ENCODE data around the gene CD27. TPM values are rescaled to one million over a fixed set of nuclear protein-coding genes. Genes with fewer than 3 reads are reported as not detected.
"Not testable (repeated sequence)": the region's sequence is repeated elsewhere in the genome, so short reads cannot be mapped to it uniquely, and the experiment has no call there.

CD27 gene
- total and polyA plus RNA-seq, 3 experiments from 2014 or later: 110 to 470 (median 111) TPM

DNA sequence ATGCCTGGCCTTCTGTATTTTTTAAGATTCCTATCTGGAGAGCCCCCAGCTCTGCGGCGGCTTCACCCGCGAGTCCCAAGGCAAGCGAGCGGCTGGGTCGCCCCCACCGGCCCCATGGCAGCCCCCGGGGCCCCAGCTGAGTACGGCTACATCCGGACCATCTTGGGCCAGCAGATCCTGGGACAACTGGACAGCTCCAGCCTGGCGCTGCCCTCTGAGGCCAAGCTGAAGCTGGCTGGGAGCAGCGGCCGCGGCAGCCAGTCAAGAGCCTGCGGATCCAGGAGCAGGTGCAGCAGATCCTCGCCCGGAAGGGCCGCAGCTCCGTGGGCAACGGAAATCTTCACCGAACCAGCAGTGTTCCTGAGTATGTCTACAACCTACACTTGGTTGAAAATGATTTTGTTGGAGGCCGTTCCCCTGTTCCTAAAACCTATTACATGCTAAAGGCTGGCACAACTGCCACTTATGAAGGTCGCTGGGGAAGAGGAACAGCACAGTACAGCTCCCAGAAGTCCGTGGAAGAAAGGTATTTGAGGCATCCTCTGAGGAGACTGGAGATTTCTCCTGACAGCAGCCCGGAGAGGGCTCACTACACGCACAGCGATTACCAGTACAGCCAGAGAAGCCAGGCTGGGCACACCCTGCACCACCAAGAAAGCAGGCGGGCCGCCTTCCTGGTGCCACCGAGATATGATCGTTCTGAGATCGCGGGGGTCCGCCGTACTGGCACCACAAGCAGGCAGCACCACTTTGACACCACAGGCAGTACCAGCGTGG lies 33.0 kb downstream of the CD27 start:
- H3K4me1 Mint-ChIP-seq; POLR2A ChIA-PET; CTCF ChIA-PET; DNase-seq; H3K36me3 Mint-ChIP-seq; H3K9me3 ChIP-seq (ENCODE audit: low read length); H3K4me3 Mint-ChIP-seq; H3K27ac ChIP-seq (ENCODE audit: low read depth, low read length); H3K36me3 ChIP-seq (ENCODE audit: insufficient read depth, low read length); H3K9me3 Mint-ChIP-seq; H3K27me3 ChIP-seq (ENCODE audit: insufficient read depth, low read length, poor library complexity, severe bottlenecking); H3K27ac Mint-ChIP-seq; H3K4me1 ChIP-seq (ENCODE audit: insufficient read depth, low read length); H3K4me3 ChIP-seq (ENCODE audit: low read length): not testable (repeated sequence)
- peaks cover 6 to 15% of the 10 kb centered on the region in 2 donors for H3K27me3 Mint-ChIP-seq

GRCh38 chr12:6478416-6478815 lies 33.7 kb downstream of the CD27 start:
- Histone ChIP-seq H3K9me3 (ENCODE audit: low read length) (no peaks in the 10 kb centered on the region), H3K36me3 (ENCODE audit: insufficient read depth, low read length) (no peaks in the 10 kb centered on the region), H3K4me3 (ENCODE audit: low read length) (no peak overlapping the region), H3K27me3 (ENCODE audit: insufficient read depth, low read length, poor library complexity, severe bottlenecking) (no peaks in the 10 kb centered on the region), H3K4me1 (ENCODE audit: insufficient read depth, low read length) (no peaks in the 10 kb centered on the region), H3K27ac (ENCODE audit: low read depth, low read length) (no peak overlapping the region)
- ChIA-PET POLR2A (no interaction called here), CTCF (no interaction called here)
- Mint-ChIP-seq H3K27me3 (peaks cover 6 to 15% of the 10 kb centered on the region in 2 donors), H3K9me3 (no peaks in the 10 kb centered on the region), H3K4me3 (no peak overlapping the region), H3K36me3 (no peaks in the 10 kb centered on the region), H3K27ac (no peak overlapping the region), H3K4me1 (no peaks in the 10 kb centered on the region)
- DNase-seq: no peak

GRCh38 chr12:6488240-6488639 lies 43.5 kb downstream of the CD27 start:
- Histone ChIP-seq H3K4me1 (ENCODE audit: insufficient read depth, low read length) (peaks cover 12% of the 10 kb centered on the region), H3K27ac (ENCODE audit: low read depth, low read length) (no peak overlapping the region), H3K9me3 (ENCODE audit: low read length) (no peaks in the 10 kb centered on the region), H3K4me3 (ENCODE audit: low read length) (no peak overlapping the region), H3K27me3 (ENCODE audit: insufficient read depth, low read length, poor library complexity, severe bottlenecking) (no peaks in the 10 kb centered on the region), H3K36me3 (ENCODE audit: insufficient read depth, low read length) (peaks cover 4% of the 10 kb centered on the region)
- Mint-ChIP-seq H3K36me3 (peaks cover 0 to 12% (median 2%) of the 10 kb centered on the region in 3 donors), H3K27me3 (no peaks in the 10 kb centered on the region), H3K4me1 (peaks cover 12 to 17% (median 13%) of the 10 kb centered on the region in 3 donors), H3K4me3 (no peak overlapping the region), H3K27ac (no peak overlapping the region), H3K9me3 (no peaks in the 10 kb centered on the region)
- DNase-seq: no peak
- CTCF ChIA-PET: interaction anchor here (0.7 to 1.4 kb wide), 3 partner anchors 17 to 65 kb away, joined by 3 to 5 read pairs (median 3); no protein-coding TSS in a partner anchor
- POLR2A ChIA-PET: no interaction called here

- H3K9me3 ChIP-seq (ENCODE audit: low read length): no peaks in the 10 kb centered on the region
- no peak overlapping the region for H3K27ac ChIP-seq (ENCODE audit: low read depth, low read length)
- H3K27me3 ChIP-seq (ENCODE audit: insufficient read depth, low read length, poor library complexity, severe bottlenecking): no peaks in the 10 kb centered on the region
- Mint-ChIP-seq H3K27ac (peak overlapping the region in 1 of 8 donors; percentile 9), H3K36me3 (peaks cover 0 to 18% (median 2%) of the 10 kb centered on the region in 3 donors), H3K27me3 (peaks cover 0 to 2% of the 10 kb centered on the region in 2 donors), H3K4me1 (peaks cover 16 to 21% (median 17%) of the 10 kb centered on the region in 3 donors), H3K9me3 (no peaks in the 10 kb centered on the region), H3K4me3 (no peak overlapping the region)
- H3K4me1 ChIP-seq (ENCODE audit: insufficient read depth, low read length): peaks cover 14% of the 10 kb centered on the region
- no peak overlapping the region for H3K4me3 ChIP-seq (ENCODE audit: low read length)
- POLR2A ChIA-PET: no interaction called here
- H3K36me3 ChIP-seq (ENCODE audit: insufficient read depth, low read length): peaks cover 4% of the 10 kb centered on the region
- no peak for DNase-seq
- CTCF ChIA-PET: interaction anchor here (1.2 kb wide), 1 partner anchor 64 kb away, joined by 3 read pairs; no protein-coding TSS in a partner anchor
Observed at GRCh38 chr12:6489449-6489848, 44.7 kb downstream of the CD27 start.

DNA sequence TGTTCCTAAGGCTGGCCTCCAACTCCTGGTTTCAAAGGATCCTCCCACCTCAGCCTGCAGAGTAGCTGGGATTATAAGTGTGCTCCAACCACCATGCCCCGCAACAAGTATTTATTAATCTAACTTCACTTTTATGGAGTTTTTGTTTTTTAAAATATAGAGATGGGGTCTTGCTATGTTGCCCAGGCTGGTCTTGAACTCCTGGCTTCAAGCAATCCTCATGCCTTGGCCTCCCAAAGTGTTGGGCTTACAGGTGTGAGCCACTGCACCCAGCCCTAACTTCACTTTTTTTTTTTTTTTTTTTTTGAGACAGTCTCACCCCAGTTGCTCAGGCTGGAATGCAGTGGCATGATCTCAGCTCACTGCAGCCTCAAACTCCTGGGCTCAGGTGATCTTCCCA lies 45.9 kb downstream of the CD27 start:
- peaks cover 28 to 33% (median 29%) of the 10 kb centered on the region in 3 donors for H3K4me1 Mint-ChIP-seq
- CTCF ChIA-PET: interaction anchor here (0.7 to 1.2 kb wide), 2 partner anchors 47 to 64 kb away, joined by 3 to 4 read pairs; no protein-coding TSS in a partner anchor
- peak overlapping the region in 1 of 8 donors; percentile 55 for H3K27ac Mint-ChIP-seq
- H3K27ac ChIP-seq (ENCODE audit: low read depth, low read length); H3K27me3 ChIP-seq (ENCODE audit: insufficient read depth, low read length, poor library complexity, severe bottlenecking); H3K9me3 ChIP-seq (ENCODE audit: low read length); POLR2A ChIA-PET; H3K4me3 ChIP-seq (ENCODE audit: low read length); DNase-seq; H3K27me3 Mint-ChIP-seq; H3K36me3 ChIP-seq (ENCODE audit: insufficient read depth, low read length); H3K9me3 Mint-ChIP-seq: not testable (repeated sequence)
- H3K4me3 Mint-ChIP-seq: peak overlapping the region in 1 of 7 donors; percentile 9
- peaks cover 27% of the 10 kb centered on the region for H3K4me1 ChIP-seq (ENCODE audit: insufficient read depth, low read length)
- H3K36me3 Mint-ChIP-seq: peaks cover 0 to 18% (median 2%) of the 10 kb centered on the region in 3 donors

- Mint-ChIP-seq H3K27me3 (peaks cover 0 to 2% of the 10 kb centered on the region in 2 donors), H3K36me3 (peaks cover 0 to 29% (median 2%) of the 10 kb centered on the region in 3 donors), H3K9me3 (no peaks in the 10 kb centered on the region), H3K27ac (peak within 1 kb of the TSS; percentile 88 to 99 (median 97)), H3K4me3 (peak within 1 kb of the TSS; percentile 87 to 99 (median 95)), H3K4me1 (peaks cover 32 to 43% (median 41%) of the 10 kb centered on the region in 3 donors)
- H3K4me3 ChIP-seq (ENCODE audit: low read length): peak within 1 kb of the TSS; percentile 93
- peaks cover 28% of the 10 kb centered on the region for H3K4me1 ChIP-seq (ENCODE audit: insufficient read depth, low read length)
- no peaks in the 10 kb centered on the region for H3K27me3 ChIP-seq (ENCODE audit: insufficient read depth, low read length, poor library complexity, severe bottlenecking)
- H3K9me3 ChIP-seq (ENCODE audit: low read length): no peaks in the 10 kb centered on the region
- peak; percentile 94 to 97 (median 97) for DNase-seq
- CTCF ChIA-PET: interaction anchor here (0.7 to 2.3 kb wide), 9 partner anchors 16 to 170 kb away, joined by 3 to 9 read pairs (median 3); partner anchors contain the start of gene VAMP1
- peaks cover 9% of the 10 kb centered on the region for H3K36me3 ChIP-seq (ENCODE audit: insufficient read depth, low read length)
- H3K27ac ChIP-seq (ENCODE audit: low read depth, low read length): peak within 1 kb of the TSS; percentile 76
- POLR2A ChIA-PET: interaction anchor here (0.6 to 2.8 kb wide), 12 partner anchors 23 to 197 kb away, joined by 3 to 29 read pairs (median 6); partner anchors contain the start of genes GAPDH, TAPBPL, VAMP1 and ZNF384
Observed at GRCh38 chr12:6492838-6493496, 48.2 kb downstream of the CD27 start, which contains the start of gene MRPL51. Gene MRPL51, minus strand, starts transcription at chr12:6493262. Its CDS starts 126 bp downstream, at chr12:6493136.

DNA sequence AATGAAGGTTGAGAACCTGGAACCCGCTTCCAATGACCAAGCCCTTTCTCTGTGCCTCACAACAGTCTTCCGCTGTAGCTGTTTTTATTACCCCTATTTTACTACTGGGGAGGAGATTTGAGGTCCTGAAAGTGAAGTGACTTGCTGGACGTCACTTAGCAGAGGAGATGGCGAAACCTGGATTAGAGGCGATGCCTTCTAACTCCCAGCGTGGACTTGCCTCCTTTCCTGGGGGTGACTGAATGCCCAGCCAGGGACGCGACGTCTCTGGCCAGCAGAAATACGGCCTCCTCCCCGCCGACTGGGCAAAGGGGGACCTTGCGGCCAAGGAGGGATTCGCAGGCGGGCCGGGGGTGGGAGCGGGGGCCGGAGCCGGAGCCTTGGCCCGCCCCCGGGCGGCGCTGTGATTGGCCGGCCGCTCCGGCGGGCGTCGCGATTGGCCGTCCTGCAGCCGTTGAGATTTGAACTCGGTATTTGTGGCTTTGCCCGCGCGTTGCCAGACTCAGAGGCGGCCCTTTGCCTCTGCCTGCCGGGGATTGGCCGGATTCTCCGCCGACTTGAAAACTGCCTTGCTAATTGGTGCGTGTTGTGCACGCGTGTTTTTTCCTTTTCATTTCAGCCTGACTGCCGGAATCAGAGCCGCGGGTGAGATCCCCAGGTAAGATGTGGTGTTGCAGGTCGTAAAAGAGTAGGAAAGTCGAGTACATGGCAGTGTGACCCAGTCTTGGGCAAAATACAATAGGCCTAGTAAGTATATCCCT lies 48.9 kb downstream of the CD27 start, which contains the start of gene NCAPD2:
Gene NCAPD2 (plus strand): TSS at position 606 of the 761 bp plus-strand sequence. CDS start 997 bp downstream, outside the sequence.
- Histone ChIP-seq H3K4me3 (ENCODE audit: low read length) (peak within 1 kb of the TSS; percentile 93), H3K9me3 (ENCODE audit: low read length) (no peaks in the 10 kb centered on the region), H3K4me1 (ENCODE audit: insufficient read depth, low read length) (peaks cover 28% of the 10 kb centered on the region), H3K36me3 (ENCODE audit: insufficient read depth, low read length) (peaks cover 9% of the 10 kb centered on the region), H3K27me3 (ENCODE audit: insufficient read depth, low read length, poor library complexity, severe bottlenecking) (no peaks in the 10 kb centered on the region), H3K27ac (ENCODE audit: low read depth, low read length) (peak within 1 kb of the TSS; percentile 76)
- Mint-ChIP-seq H3K4me3 (peak within 1 kb of the TSS; percentile 87 to 99 (median 95)), H3K9me3 (no peaks in the 10 kb centered on the region), H3K27me3 (peaks cover 0 to 2% of the 10 kb centered on the region in 2 donors), H3K27ac (peak within 1 kb of the TSS; percentile 88 to 99 (median 97)), H3K4me1 (peaks cover 34 to 44% (median 43%) of the 10 kb centered on the region in 3 donors), H3K36me3 (peaks cover 0 to 32% (median 2%) of the 10 kb centered on the region in 3 donors)
- POLR2A ChIA-PET: interaction anchor here (0.6 to 2.8 kb wide), 11 partner anchors 23 to 196 kb away, joined by 3 to 29 read pairs (median 5); partner anchors contain the start of genes GAPDH, TAPBPL, VAMP1 and ZNF384
- CTCF ChIA-PET: interaction anchor here (0.7 to 3.7 kb wide), 13 partner anchors 15 to 171 kb away, joined by 3 to 14 read pairs (median 3); partner anchors contain the start of gene VAMP1
- peak; percentile 91 to 97 (median 96) for DNase-seq

Measured in CD8-positive, alpha-beta memory T cell (primary cell).